GM12801 (cell line): Measurements from ENCODE around the gene IL10.

Experiments
- CTCF ChIP-seq: IDR thresholded peaks from one replicate; pipeline ENCODE4 v1.5.1; 2011; ENCODE audit warnings: control low read depth; ENCODE audit not compliant: insufficient read length; ENCODE audit errors: extremely low read depth

IL10 gene

GRCh38 chr1:206783506-206783905, 11.2 kb upstream of the IL10 start:
- TF ChIP-seq CTCF = no peak

GRCh38 chr1:206782448-206782847, 10.2 kb upstream of the IL10 start:
- no peak for TF ChIP-seq CTCF

- no peak for TF ChIP-seq CTCF
Measured at GRCh38 chr1:206779638-206780037, 7.3 kb upstream of the IL10 start.

- TF ChIP-seq CTCF = no peak
Measured at GRCh38 chr1:206778031-206778430, 5.7 kb upstream of the IL10 start.

- TF ChIP-seq CTCF = no peak
Measured at GRCh38 chr1:206776229-206776628, 3.9 kb upstream of the IL10 start.

GRCh38 chr1:206774093-206774492, 1.8 kb upstream of the IL10 start:
- TF ChIP-seq CTCF = no peak

DNA sequence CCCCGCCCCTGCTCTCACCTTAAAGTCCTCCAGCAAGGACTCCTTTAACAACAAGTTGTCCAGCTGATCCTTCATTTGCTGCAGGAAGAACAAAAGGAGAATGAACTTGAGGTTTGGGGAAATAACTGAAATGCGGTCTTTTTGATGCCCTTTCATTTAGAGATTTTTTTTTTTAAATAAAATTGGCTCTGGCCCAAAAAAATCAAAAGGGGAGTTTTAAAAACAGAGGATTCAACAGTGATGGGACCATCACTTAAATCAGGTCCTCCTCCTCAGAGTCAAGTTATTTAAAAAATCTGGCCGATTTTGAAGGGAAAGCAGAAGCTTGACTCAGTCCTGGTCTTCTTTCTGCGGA, 979 bp downstream of the IL10 start:
- TF ChIP-seq CTCF = no peak
